Activated CD4-positive, alpha-beta T cell treated with anti-CD3 and anti-CD28 coated beads, Interleukin-2, amount 10 ng/mL, durations not matched to agents 24 days and 14 days (primary cell): ENCODE data around the gene RETREG1. TPM values are rescaled to one million over a fixed set of nuclear protein-coding genes. Genes with fewer than 3 reads are reported as not detected.
"Not testable (repeated sequence)": the region's sequence is repeated elsewhere in the genome, so short reads cannot be mapped to it uniquely, and the experiment has no call there.

Experiments
- DNase-seq: peaks from one replicate; pipeline ENCODE4 v3.0.0; 2022
- H3K27ac Mint-ChIP-seq: one replicate; pipeline ENCODE4 v1.8.0; 2022; ENCODE audit warnings: mild to moderate bottlenecking, mixed read lengths
- H3K27me3 Mint-ChIP-seq: one replicate; pipeline ENCODE4 v1.8.0; 2022; ENCODE audit warnings: mixed read lengths
- H3K36me3 Mint-ChIP-seq: one replicate; pipeline ENCODE4 v1.8.0; 2022; ENCODE audit warnings: low read depth, mild to moderate bottlenecking, mixed read lengths
- H3K4me1 Mint-ChIP-seq: one replicate; pipeline ENCODE4 v1.8.0; 2021; ENCODE audit warnings: mixed read lengths
- H3K4me3 Mint-ChIP-seq: one replicate; pipeline ENCODE4 v1.8.0; 2022; ENCODE audit warnings: mild to moderate bottlenecking, moderate library complexity, mixed read lengths
- H3K9me3 Mint-ChIP-seq: one replicate; pipeline ENCODE4 v1.8.0; 2021; ENCODE audit warnings: mixed read lengths
- intact Hi-C: fragments of 100-400 bp; cut with micrococcal nuclease; formaldehyde crosslinking; loops from one replicate; pipeline ENCODE4 v1.15.1; 2023
- total RNA-seq: library from RNA; stranded (reverse); gene quantifications from 2 replicates; pipeline ENCODE4 v1.2.3, GENCODE V29; 2022

The RETREG1 gene
- total RNA-seq, 1 donor from 2014 or later = 21.1 TPM

- H3K9me3 Mint-ChIP-seq = peaks cover 15% of the 10 kb centered on the region
- H3K27ac Mint-ChIP-seq = no peak overlapping the region
- H3K4me3 Mint-ChIP-seq = no peak overlapping the region
- H3K36me3 Mint-ChIP-seq = no peaks in the 10 kb centered on the region
- H3K4me1 Mint-ChIP-seq = peaks cover 4% of the 10 kb centered on the region
- H3K27me3 Mint-ChIP-seq = peaks cover 6% of the 10 kb centered on the region
- intact Hi-C loops = no loop called here
- DNase-seq = no peak
Measured at GRCh38 chr5:16639206-16639605, 22.4 kb upstream of the RETREG1 start.

- Mint-ChIP-seq H3K9me3 (peaks cover 8% of the 10 kb centered on the region), H3K36me3 (peaks cover 2% of the 10 kb centered on the region), H3K27ac (peak overlapping the region; percentile 89), H3K4me1 (peaks cover 52% of the 10 kb centered on the region), H3K4me3 (no peak overlapping the region), H3K27me3 (no peaks in the 10 kb centered on the region)
- intact Hi-C loops = loop anchor here (2.0 to 5.0 kb wide), 2 partner anchors 34 to 170 kb away; no protein-coding TSS in a partner anchor
- DNase-seq = no peak
Measured at GRCh38 chr5:16628376-16628775, 11.6 kb upstream of the RETREG1 start.

- Mint-ChIP-seq H3K9me3 (peaks cover 6% of the 10 kb centered on the region), H3K4me1 (peaks cover 53% of the 10 kb centered on the region), H3K36me3 (no peaks in the 10 kb centered on the region), H3K27ac (peak overlapping the region; percentile 86), H3K4me3 (peak overlapping the region; percentile 59), H3K27me3 (no peaks in the 10 kb centered on the region)
- peak; percentile 86 for DNase-seq
- intact Hi-C loops = loop anchor here (1.0 to 5.0 kb wide), 4 partner anchors 8 to 160 kb away; no protein-coding TSS in a partner anchor
Measured at GRCh38 chr5:16626696-16627264, 10.0 kb upstream of the RETREG1 start.

- no peak for DNase-seq
- H3K4me1 Mint-ChIP-seq = peaks cover 51% of the 10 kb centered on the region
- no peaks in the 10 kb centered on the region for H3K9me3 Mint-ChIP-seq
- H3K4me3 Mint-ChIP-seq = no peak overlapping the region
- H3K27me3 Mint-ChIP-seq = no peaks in the 10 kb centered on the region
- intact Hi-C loops = loop anchor here (5.0 kb wide), 1 partner anchor 37 kb away; no protein-coding TSS in a partner anchor
- no peaks in the 10 kb centered on the region for H3K36me3 Mint-ChIP-seq
- no peak overlapping the region for H3K27ac Mint-ChIP-seq
Measured at GRCh38 chr5:16625096-16625495, 8.3 kb upstream of the RETREG1 start.

GRCh38 chr5:16619136-16619535 is 2.3 kb upstream of the RETREG1 start:
- Mint-ChIP-seq H3K27ac (no peak overlapping the region), H3K9me3 (no peaks in the 10 kb centered on the region), H3K4me3 (no peak overlapping the region), H3K36me3 (peaks cover 13% of the 10 kb centered on the region), H3K27me3 (no peaks in the 10 kb centered on the region), H3K4me1 (peaks cover 23% of the 10 kb centered on the region)
- no peak for DNase-seq
- intact Hi-C loops = loop anchor here (10.0 kb wide), 1 partner anchor 316 kb away; the partner anchor contains the start of gene MYO10

- peaks cover 13% of the 10 kb centered on the region for H3K36me3 Mint-ChIP-seq
- peaks cover 28% of the 10 kb centered on the region for H3K4me1 Mint-ChIP-seq
- H3K27ac Mint-ChIP-seq = no peak overlapping the region
Measured at GRCh38 chr5:16618138-16618897, 1.5 kb upstream of the RETREG1 start.

GRCh38 chr5:16617274-16617968 is 624 bp upstream of the RETREG1 start:
- no peak overlapping the region for H3K4me3 Mint-ChIP-seq
- H3K9me3 Mint-ChIP-seq = no peaks in the 10 kb centered on the region
- H3K36me3 Mint-ChIP-seq = peaks cover 18% of the 10 kb centered on the region
- H3K27me3 Mint-ChIP-seq = no peaks in the 10 kb centered on the region
- no peak overlapping the region for H3K27ac Mint-ChIP-seq
- intact Hi-C loops = loop anchor here (2.0 to 10.0 kb wide), 2 partner anchors 167 to 317 kb away; partner anchors contain the start of gene MYO10
- H3K4me1 Mint-ChIP-seq = peaks cover 36% of the 10 kb centered on the region
- DNase-seq = peak; percentile 83

More at GRCh38 chr5:16618138-16618897, 1.5 kb upstream of the RETREG1 start:
- peak; percentile 61 for DNase-seq
- Mint-ChIP-seq H3K27me3 (no peaks in the 10 kb centered on the region), H3K4me3 (no peak overlapping the region), H3K9me3 (no peaks in the 10 kb centered on the region)
- intact Hi-C loops = loop anchor here (1.0 to 10.0 kb wide), 2 partner anchors 8 to 316 kb away; partner anchors contain the start of gene MYO10

- no peaks in the 10 kb centered on the region for H3K27me3 Mint-ChIP-seq
- no peak overlapping the region for H3K4me3 Mint-ChIP-seq
- DNase-seq = peak; percentile 74
- peak overlapping the region; percentile 97 for H3K27ac Mint-ChIP-seq
- intact Hi-C loops = loop anchor here (2.0 to 10.0 kb wide), 2 partner anchors 169 to 319 kb away; partner anchors contain the start of gene MYO10
- H3K36me3 Mint-ChIP-seq = peaks cover 25% of the 10 kb centered on the region
- peaks cover 43% of the 10 kb centered on the region for H3K4me1 Mint-ChIP-seq
- H3K9me3 Mint-ChIP-seq = no peaks in the 10 kb centered on the region
Measured at GRCh38 chr5:16615741-16616535, 859 bp downstream of the RETREG1 start.

GRCh38 chr5:16612007-16612406 is 4.8 kb downstream of the RETREG1 start:
- H3K9me3 Mint-ChIP-seq = no peaks in the 10 kb centered on the region
- H3K27ac Mint-ChIP-seq = no peak overlapping the region
- no peak for DNase-seq
- H3K4me1 Mint-ChIP-seq = peaks cover 55% of the 10 kb centered on the region
- H3K27me3 Mint-ChIP-seq = no peaks in the 10 kb centered on the region
- peak overlapping the region; percentile 3 for H3K4me3 Mint-ChIP-seq
- intact Hi-C loops = loop anchor here (1.0 to 10.0 kb wide), 2 partner anchors 15 to 323 kb away; partner anchors contain the start of gene MYO10
- peaks cover 39% of the 10 kb centered on the region for H3K36me3 Mint-ChIP-seq

GRCh38 chr5:16610896-16611295 is 5.9 kb downstream of the RETREG1 start:
- intact Hi-C loops = loop anchor here (10.0 kb wide), 1 partner anchor 324 kb away; the partner anchor contains the start of gene MYO10
- Mint-ChIP-seq H3K36me3 (peaks cover 44% of the 10 kb centered on the region), H3K4me1 (peaks cover 57% of the 10 kb centered on the region)

GRCh38 chr5:16609412-16609811 is 7.4 kb downstream of the RETREG1 start:
- Mint-ChIP-seq H3K27ac (no peak overlapping the region), H3K27me3 (no peaks in the 10 kb centered on the region), H3K4me1 (peaks cover 56% of the 10 kb centered on the region), H3K4me3 (no peak overlapping the region), H3K9me3 (no peaks in the 10 kb centered on the region), H3K36me3 (peaks cover 48% of the 10 kb centered on the region)
- intact Hi-C loops = no loop called here
- no peak for DNase-seq

More at GRCh38 chr5:16610896-16611295, 5.9 kb downstream of the RETREG1 start:
- not testable (repeated sequence) for H3K9me3 Mint-ChIP-seq, DNase-seq, H3K27ac Mint-ChIP-seq, H3K4me3 Mint-ChIP-seq, H3K27me3 Mint-ChIP-seq

GRCh38 chr5:16606628-16607027 is 10.2 kb downstream of the RETREG1 start:
- Mint-ChIP-seq H3K27me3 (no peaks in the 10 kb centered on the region), H3K36me3 (peaks cover 50% of the 10 kb centered on the region), H3K27ac (no peak overlapping the region), H3K9me3 (no peaks in the 10 kb centered on the region), H3K4me1 (peaks cover 45% of the 10 kb centered on the region), H3K4me3 (no peak overlapping the region)
- no peak for DNase-seq
- intact Hi-C loops = no loop called here

- H3K27ac Mint-ChIP-seq = no peak overlapping the region
- peaks cover 53% of the 10 kb centered on the region for H3K36me3 Mint-ChIP-seq
- DNase-seq = no peak
- intact Hi-C loops = no loop called here
- peaks cover 42% of the 10 kb centered on the region for H3K4me1 Mint-ChIP-seq
- no peaks in the 10 kb centered on the region for H3K9me3 Mint-ChIP-seq
- H3K27me3 Mint-ChIP-seq = no peaks in the 10 kb centered on the region
- no peak overlapping the region for H3K4me3 Mint-ChIP-seq
Measured at GRCh38 chr5:16603701-16604100, 13.1 kb downstream of the RETREG1 start.
